ENCODE data around the gene DOK6.

DOK6 gene

DNA sequence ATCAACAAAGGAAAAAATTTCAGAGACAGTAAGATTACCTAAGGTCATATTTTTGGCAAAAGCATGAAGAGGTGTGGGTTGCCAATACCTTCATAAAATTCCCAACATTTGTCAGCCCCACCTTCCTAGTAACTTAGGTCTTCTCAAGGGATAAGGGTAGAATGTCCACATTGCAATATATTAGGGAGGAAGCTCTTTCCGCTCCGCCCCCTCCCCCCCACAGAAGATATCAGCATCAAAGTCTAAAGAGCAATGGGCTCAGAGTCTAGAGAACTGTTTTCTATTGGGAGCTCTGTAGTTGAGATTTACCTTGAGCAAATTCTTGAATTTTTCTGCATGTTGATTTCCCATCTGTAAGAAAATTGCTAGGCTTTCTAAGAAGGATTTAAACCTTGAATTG lies 346.7 kb downstream of the DOK6 start:
- DNase-seq (ENCODE audit: low read depth, low spot score): no peak

DNA sequence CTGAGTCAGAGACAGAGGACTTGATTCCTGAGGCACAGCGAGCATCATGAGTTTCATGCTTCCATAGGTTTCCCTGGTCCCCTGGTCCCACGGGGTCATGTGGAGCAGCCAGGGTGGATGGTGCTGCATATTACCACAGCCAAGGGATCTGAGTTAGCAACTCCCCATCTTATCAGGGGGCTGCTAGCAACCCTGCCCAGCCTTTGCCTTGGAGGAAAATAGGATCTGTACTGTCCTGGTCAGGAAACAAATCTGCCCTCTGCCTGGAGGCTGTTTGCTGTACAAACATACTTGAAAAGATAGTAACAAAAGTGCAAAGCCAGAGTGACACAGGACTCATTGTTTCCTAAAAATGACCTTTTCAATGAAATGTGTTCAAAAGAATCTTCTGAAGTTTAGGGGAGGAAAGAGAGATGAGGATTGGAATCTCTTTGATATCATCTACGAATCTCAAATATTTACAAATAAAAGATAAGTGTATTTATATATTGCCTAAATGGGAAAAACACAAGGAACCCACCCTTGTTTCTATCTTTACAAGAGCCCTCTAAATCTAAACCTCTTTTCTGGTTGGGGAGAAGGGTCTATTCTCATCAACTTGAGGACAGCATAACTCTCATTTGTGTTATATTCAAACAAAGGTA lies 352.2 kb downstream of the DOK6 start:
- no peak for DNase-seq (ENCODE audit: low read depth, low spot score)

- DNase-seq (ENCODE audit: low read depth, low spot score): no peak
Measured at GRCh38 chr18:69754108-69754507, 353.4 kb downstream of the DOK6 start.

- no peak for DNase-seq (ENCODE audit: low read depth, low spot score)
Measured at GRCh38 chr18:69755041-69755440, 354.4 kb downstream of the DOK6 start.

DNA sequence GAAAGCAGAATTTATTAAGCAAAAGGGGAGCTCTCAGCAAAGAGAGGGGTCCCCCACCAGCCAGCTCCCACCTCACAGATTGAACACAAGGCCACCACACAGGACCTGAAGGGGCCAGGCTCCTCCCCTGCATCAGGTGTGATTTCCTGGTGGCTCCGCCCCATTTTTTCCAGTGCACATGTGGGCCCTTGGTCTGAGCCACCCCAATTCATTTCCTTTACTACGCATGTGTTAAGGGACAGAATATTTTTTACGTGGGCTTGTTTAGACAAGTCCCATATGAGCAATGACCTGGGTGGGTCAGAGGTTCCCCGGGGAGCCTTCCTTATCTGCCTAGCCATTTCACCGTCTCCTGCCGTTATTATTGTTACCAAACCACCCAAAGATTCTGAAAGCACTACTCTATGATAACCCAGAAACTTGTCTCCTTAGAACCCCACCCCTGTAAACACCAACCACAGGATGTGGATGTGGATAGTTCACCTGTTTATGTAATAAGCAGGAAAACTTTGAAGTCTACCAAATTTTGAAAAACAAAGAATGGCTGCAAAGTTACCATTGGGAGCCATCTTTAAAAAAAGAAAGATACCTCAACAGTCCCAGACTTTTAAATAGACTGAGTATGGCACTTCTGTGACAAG lies 355.3 kb downstream of the DOK6 start:
- no peak for DNase-seq (ENCODE audit: low read depth, low spot score)

DNA sequence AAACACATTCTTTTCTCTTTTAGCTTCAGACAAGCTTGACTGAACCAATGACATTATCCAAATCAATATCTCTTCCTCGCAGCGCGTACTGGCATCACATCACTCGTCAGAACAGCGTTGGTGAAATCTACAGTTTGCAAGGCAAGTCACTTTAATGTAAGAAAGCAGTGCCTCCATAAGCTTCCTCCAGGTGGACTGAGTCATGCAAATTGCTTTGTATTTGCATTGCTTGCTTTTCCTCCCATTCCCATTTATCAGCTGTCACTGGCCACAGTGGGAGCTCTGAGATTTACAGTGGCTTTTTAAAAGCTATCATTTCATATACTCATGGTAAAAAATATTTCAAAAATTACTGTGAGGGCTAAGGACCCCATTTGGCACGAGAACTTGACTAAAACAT lies 357.0 kb downstream of the DOK6 start:
- no peak for DNase-seq (ENCODE audit: low read depth, low spot score)

DNA sequence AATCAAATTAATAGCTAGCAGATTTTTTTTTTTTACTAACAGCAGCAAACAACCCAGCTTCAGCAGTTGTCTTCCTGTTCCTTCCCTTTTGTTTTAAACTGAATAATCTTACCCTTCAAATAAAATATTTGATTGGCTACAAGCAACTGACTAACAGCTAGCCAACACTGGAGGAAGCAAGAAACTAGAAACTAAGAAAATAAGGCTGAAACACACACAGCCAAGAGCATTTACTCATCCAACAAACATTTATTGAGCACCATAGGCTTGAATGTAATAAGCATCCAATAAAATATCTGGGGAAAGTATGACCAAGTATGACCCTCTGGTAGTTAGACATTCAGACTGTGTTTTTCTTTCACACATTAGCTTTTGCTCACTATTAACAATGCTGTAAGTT lies 357.8 kb downstream of the DOK6 start:
- DNase-seq (ENCODE audit: low read depth, low spot score): no peak

- no peak for DNase-seq (ENCODE audit: low read depth, low spot score)
Measured at GRCh38 chr18:69759046-69759445, 358.4 kb downstream of the DOK6 start.

GRCh38 chr18:69763002-69763401 lies 362.3 kb downstream of the DOK6 start:
- no peak for DNase-seq (ENCODE audit: low read depth, low spot score)

- no peak for DNase-seq (ENCODE audit: low read depth, low spot score)
Measured at GRCh38 chr18:69763821-69764220, 363.1 kb downstream of the DOK6 start.

DNA sequence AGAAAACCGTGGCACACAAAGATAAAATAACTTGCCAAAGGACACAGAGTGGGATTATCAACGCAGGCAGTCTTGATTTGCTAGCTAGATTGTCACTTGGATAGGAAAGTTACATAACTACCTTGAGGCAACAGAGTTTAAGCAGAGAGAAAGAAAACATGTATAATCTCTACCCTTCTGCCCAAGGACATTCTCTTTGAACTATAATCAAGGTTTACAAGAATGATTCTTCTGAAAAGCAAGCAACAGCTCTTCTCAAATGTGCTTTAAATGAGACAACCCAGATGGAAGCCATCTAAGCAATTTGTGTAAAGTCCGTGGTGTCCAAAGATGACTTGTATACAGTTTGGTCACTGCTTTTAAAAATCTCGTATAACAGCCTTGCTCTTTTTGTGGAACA lies 369.6 kb downstream of the DOK6 start:
- DNase-seq (ENCODE audit: low read depth, low spot score): no peak

- no peak for DNase-seq (ENCODE audit: low read depth, low spot score)
Measured at GRCh38 chr18:69774831-69775230, 374.1 kb downstream of the DOK6 start.

DNA sequence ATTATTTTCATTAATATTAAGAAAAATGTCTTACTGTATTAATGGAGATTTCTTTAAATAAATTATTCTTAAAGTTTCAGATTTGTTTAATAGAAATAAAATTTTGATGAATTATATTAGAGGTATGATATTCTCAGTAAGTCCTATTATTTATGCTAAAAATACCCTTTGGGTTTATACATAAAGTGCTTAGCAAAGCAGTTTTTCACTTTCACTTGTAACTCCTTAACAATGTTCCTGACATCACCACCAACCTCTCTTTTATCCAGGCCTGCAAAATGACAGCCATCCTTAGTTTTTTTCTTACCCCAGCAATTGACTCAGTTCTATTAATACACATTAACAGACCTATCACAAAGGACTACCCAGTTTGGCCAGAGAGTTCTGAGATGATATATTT lies 376.6 kb downstream of the DOK6 start:
- no peak for DNase-seq (ENCODE audit: low read depth, low spot score)

DNA sequence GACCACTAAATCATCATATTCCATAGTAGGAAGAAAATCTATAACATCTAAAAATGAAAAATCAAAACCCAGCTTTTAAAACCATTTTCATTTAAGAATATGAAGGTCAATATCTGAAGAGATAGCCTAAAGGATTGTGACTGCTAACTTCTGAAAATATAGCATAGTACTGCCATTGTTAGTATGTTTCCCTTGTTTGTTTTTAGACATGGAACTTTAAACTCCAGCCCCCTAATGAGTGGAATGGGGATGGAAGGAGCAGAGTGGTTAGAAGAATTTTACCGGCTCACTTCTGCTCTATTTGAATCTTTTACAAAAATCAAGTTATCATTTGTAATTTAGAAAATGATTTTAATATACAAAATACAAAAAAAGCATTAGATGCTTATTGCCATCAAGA lies 378.0 kb downstream of the DOK6 start:
- DNase-seq (ENCODE audit: low read depth, low spot score): no peak

DNA sequence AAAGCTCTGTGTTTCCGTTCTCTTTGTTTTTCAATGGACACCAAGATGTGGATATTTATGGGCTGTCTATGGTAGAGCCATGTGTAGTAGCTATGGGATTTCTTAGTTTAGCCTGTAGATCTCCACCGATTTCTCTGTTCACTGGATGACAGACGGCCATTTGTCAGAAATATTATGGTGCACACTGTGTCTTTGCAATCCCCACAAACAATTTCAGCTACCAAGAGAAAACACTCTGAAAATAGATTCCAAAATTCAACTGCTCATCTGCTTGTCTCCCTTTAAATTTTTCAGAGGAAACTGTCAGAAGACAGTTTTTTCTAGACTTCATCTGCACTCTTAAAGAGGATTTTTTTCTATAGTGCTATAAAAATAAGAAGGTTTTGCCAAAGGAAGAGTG lies 380.2 kb downstream of the DOK6 start:
- DNase-seq (ENCODE audit: low read depth, low spot score): no peak

DNA sequence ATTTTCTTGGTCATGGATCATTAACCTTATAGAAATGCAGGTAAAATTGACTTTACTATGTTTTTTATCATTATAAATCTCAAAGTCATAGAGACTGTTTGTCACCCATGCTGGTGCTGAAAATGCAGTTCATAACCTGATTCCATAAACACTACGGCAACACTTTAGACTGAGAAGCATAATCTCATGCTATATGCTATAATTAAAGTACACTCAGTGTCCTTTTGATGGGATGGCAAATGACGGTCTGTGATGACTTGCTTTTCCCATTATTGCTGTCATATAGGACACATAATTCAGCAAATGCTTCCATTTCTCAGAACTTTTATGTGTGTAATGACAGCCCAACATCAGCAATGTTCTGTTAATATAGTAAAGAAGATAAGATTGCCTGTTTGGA lies 384.1 kb downstream of the DOK6 start:
- no peak for DNase-seq (ENCODE audit: low read depth, low spot score)

DNA sequence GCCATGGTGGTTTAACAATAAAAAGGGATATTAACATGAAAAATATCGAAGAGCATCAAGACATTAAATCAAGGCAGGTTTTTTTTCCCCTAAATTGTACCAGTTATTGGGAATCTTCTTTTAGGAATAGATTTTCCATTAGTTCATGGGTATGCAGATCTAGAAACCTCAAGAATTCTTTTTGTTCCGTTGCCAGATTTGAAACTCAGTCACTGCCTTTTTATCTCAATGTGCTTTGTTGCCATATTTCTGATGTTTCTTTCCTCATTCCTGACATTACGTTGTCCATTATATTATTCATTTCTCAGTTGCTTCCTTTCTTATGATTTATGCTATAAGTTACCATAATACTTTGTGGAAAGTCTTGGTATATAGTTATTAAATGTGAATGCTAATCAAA lies 384.8 kb downstream of the DOK6 start:
- DNase-seq (ENCODE audit: low read depth, low spot score): no peak

GRCh38 chr18:69786427-69786826 lies 385.7 kb downstream of the DOK6 start:
- DNase-seq (ENCODE audit: low read depth, low spot score): no peak

- DNase-seq (ENCODE audit: low read depth, low spot score): no peak
Measured at GRCh38 chr18:69787825-69788547, 387.3 kb downstream of the DOK6 start.

- no peak for DNase-seq (ENCODE audit: low read depth, low spot score)
Measured at GRCh38 chr18:69789794-69790193, 389.1 kb downstream of the DOK6 start.

DNA sequence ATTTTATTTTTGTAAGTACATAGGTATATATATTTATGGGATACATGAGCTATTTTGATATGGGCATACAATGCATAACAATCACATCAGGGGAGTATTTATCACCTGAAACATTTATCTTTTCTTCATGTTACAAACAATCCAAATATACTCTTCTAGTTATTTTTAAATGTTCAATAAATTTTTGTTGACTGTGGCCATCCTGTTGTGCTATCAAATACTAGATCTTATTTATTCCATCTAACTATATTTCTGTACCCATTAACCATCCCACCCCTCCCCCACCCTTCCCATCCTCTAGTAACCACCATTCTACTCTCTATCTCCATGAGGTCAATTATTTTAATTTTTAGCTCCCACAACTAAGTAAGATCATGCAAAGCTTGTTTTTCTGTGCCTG lies 390.0 kb downstream of the DOK6 start:
- DNase-seq (ENCODE audit: low read depth, low spot score): no peak

DNA sequence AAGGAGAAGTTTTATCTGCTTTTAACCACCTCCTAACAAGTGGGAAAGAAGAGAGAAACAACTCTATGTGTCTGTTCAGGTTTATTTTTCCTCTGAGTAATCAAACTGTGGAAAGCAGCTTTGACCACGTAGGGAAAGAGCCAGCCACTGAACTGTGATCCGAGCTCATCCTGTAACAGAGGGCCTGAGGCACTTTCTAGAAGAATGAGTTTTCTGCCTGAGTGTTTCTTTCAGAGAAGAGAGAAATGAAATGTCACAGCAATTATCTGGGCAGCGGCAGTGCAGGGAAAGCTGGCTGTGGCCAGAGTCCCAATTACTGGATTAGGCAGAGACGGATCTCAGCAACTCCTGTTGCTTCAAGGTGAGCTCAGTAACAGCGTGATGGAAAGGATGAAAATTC lies 395.1 kb downstream of the DOK6 start:
- DNase-seq (ENCODE audit: low read depth, low spot score): no peak
